Measurements from ENCODE around the gene C22orf42.

DNA sequence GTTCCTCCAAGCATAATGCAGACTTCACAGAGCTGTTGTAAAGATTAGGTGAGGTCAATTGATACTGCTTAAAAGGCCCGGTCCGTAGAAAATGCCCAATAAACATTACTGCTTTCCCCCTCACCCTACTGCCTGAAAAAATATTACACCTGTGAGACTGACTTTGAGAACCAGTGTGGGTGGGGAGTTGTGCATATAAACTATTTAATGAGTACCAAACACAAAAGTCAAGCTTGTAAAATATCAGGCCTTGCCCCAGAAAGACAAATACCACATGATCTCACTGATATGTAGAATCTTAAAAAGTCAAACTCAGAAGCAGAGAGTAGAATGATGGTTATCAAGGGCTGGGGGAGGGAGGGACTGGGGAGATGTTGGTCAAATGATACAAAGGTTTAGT lies 46.7 kb downstream of the C22orf42 start:
- TF ChIP-seq, protein P1, sequence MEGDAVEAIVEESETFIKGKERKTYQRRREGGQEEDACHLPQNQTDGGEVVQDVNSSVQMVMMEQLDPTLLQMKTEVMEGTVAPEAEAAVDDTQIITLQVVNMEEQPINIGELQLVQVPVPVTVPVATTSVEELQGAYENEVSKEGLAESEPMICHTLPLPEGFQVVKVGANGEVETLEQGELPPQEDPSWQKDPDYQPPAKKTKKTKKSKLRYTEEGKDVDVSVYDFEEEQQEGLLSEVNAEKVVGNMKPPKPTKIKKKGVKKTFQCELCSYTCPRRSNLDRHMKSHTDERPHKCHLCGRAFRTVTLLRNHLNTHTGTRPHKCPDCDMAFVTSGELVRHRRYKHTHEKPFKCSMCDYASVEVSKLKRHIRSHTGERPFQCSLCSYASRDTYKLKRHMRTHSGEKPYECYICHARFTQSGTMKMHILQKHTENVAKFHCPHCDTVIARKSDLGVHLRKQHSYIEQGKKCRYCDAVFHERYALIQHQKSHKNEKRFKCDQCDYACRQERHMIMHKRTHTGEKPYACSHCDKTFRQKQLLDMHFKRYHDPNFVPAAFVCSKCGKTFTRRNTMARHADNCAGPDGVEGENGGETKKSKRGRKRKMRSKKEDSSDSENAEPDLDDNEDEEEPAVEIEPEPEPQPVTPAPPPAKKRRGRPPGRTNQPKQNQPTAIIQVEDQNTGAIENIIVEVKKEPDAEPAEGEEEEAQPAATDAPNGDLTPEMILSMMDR (IDR thresholded peaks at IDR 0.05) = no peak
- no peak for TF ChIP-seq POLR2A (IDR thresholded peaks at IDR 0.05)

Measured in adrenal gland (tissue), 5 donors.